Colonic mucosa (tissue), 4 donors: ENCODE results near the gene EFCAB6. TPM values are rescaled to one million over a fixed set of nuclear protein-coding genes. Genes with fewer than 3 reads are reported as not detected.

Source experiments
- DNase-seq: peaks from one replicate; pipeline ENCODE4 v3.0.0-alpha.2; 2020
- H3K27ac ChIP-seq: fragments of 200-600 bp; one replicate; pipeline ENCODE4 v1.8.0; 2021
- H3K27me3 ChIP-seq: fragments of 200-600 bp; one replicate; pipeline ENCODE4 v1.8.0; 2021
- H3K36me3 ChIP-seq: fragments of 200-600 bp; one replicate; pipeline ENCODE4 v1.8.0; 2021
- H3K4me1 ChIP-seq: fragments of 200-600 bp; one replicate; pipeline ENCODE4 v1.8.0; 2021; ENCODE audit warnings: mild to moderate bottlenecking
- H3K4me3 ChIP-seq: fragments of 200-600 bp; one replicate; pipeline ENCODE4 v1.8.0; 2021
- H3K9ac ChIP-seq, 2 donors: one replicate each; pipeline ENCODE4 v1.7.0; 2013; ENCODE audit warnings: control low read depth in 2 of 2, low read depth in 2 of 2, low read length in 2 of 2
- H3K9me3 ChIP-seq: fragments of 200-600 bp; one replicate; pipeline ENCODE4 v1.8.0; 2021
- CTCF ChIP-seq: fragments of 200-600 bp; IDR thresholded peaks from one replicate; pipeline ENCODE4 v1.8.0; 2022; ENCODE audit warnings: antibody characterized with exemption, mild to moderate bottlenecking
- intact Hi-C: fragments of 100-400 bp; cut with DNase I; formaldehyde crosslinking; loops from one replicate; pipeline ENCODE4 v1.14.1; 2022
- total RNA-seq, 2 donors: library from RNA; stranded (reverse); fragmentation: NEBNext Ultra II Directional in 1 of 2; extraction: Animal tissue kit (Norgen Biotek cat#: 25700) in 1 of 2; gene quantifications; one replicate each; pipeline ENCODE4 v1.2.1, GENCODE V29; 2021
- donor health status: healthy.
- donor health status: DM: no; HTN: no; CAD: no.
- donor health status: DM: no; HTN: no; CAD: no.

EFCAB6 gene
- total RNA-seq, 2 donors from 2014 or later, result 0.35 to 0.80 TPM

GRCh38 chr22:43838571-43839307 lies 26.6 kb upstream of the EFCAB6 start:
- H3K4me3 ChIP-seq, result no peak overlapping the region
- intact Hi-C loops, result no loop called here
- no peak overlapping the region for H3K9ac ChIP-seq
- no peak overlapping the region for H3K27ac ChIP-seq
- H3K9me3 ChIP-seq, result no peaks in the 10 kb centered on the region
- H3K27me3 ChIP-seq, result no peaks in the 10 kb centered on the region
- H3K36me3 ChIP-seq, result no peaks in the 10 kb centered on the region
- no peak for TF ChIP-seq CTCF
- no peaks in the 10 kb centered on the region for H3K4me1 ChIP-seq
- DNase-seq, result no peak

DNA sequence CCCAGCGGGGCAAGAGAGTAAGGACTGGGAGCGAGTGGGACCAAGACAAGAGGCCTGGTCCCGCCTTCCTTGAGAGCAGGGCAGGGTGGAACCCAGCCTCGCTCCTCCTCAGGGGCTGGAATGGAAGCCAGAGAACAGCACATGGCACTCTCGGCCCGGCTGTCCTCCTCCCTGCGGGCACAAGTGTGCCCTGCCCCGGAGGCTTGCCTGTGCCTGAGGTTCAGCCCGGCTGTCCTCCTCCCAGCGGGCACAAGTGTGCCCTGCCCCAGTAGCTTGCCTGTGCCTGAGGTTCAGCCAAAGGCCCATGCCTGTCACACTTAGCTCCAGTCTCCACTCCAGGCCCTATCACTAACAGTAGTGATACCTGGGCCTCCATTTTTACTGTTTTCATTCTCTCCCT lies 26.1 kb upstream of the EFCAB6 start:
- no peak for TF ChIP-seq CTCF

DNA sequence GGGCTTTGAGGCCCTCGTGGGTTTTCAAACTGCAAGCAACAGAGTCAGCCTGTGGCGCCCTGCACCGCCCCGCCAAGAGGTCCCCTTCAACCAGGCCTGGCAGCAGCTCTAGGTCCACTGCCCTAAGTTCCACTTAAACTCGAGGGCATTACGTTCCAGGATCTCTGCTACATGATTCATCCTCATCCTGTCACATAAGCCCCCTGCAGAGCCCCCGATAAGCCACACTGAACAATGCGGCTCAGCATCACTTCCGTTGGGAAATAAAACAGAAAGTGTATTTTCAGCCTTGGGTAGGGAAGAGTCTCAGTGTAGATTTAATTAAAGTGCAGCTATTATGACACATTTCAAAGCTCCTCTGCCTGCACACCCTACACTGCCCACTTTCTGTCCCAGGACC lies 25.6 kb upstream of the EFCAB6 start:
- TF ChIP-seq CTCF, result no peak

More for the DNA sequence above, 26.1 kb upstream of the EFCAB6 start:
- Histone ChIP-seq H3K27me3 (no peaks in the 10 kb centered on the region), H3K4me3 (no peak overlapping the region), H3K27ac (no peak overlapping the region), H3K36me3 (no peaks in the 10 kb centered on the region), H3K9me3 (no peaks in the 10 kb centered on the region), H3K4me1 (no peaks in the 10 kb centered on the region), H3K9ac (no peak overlapping the region)
- DNase-seq, result no peak
- intact Hi-C loops, result no loop called here

GRCh38 chr22:43835736-43836135 lies 23.6 kb upstream of the EFCAB6 start:
- Histone ChIP-seq H3K27ac (no peak overlapping the region), H3K9me3 (no peaks in the 10 kb centered on the region), H3K9ac (no peak overlapping the region), H3K27me3 (no peaks in the 10 kb centered on the region), H3K36me3 (no peaks in the 10 kb centered on the region), H3K4me3 (no peak overlapping the region), H3K4me1 (no peaks in the 10 kb centered on the region)
- no peak for TF ChIP-seq CTCF
- intact Hi-C loops, result no loop called here
- no peak for DNase-seq

More for the DNA sequence above, 25.6 kb upstream of the EFCAB6 start:
- no peaks in the 10 kb centered on the region for H3K36me3 ChIP-seq
- H3K4me3 ChIP-seq, result no peak overlapping the region
- no peaks in the 10 kb centered on the region for H3K27me3 ChIP-seq
- H3K9me3 ChIP-seq, result no peaks in the 10 kb centered on the region
- no peaks in the 10 kb centered on the region for H3K4me1 ChIP-seq
- no peak overlapping the region for H3K27ac ChIP-seq
- intact Hi-C loops, result no loop called here
- no peak for DNase-seq
- H3K9ac ChIP-seq, result no peak overlapping the region

DNA sequence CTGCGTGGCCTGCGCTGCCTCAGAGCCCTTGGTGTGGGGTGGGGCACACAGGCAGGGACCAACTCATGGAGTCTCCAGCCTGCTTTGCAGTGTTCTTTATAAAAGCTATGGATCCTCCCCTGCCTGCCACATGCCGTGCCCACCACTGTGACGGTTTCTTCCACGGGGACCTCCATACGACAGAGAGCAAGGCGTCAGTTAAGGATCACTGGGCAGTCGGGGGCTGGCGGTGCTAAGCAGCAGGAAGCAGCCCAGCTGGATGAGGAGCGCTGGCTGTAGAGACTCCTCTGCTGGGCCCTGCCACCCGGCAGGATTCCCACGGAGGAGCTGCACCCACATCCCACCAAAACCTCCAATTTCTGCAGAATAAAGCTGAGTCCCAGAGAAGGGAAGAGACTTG lies 23.1 kb upstream of the EFCAB6 start:
- H3K4me1 ChIP-seq, result no peaks in the 10 kb centered on the region
- no peak for DNase-seq
- H3K27ac ChIP-seq, result no peak overlapping the region
- intact Hi-C loops, result no loop called here
- no peak overlapping the region for H3K9ac ChIP-seq
- H3K9me3 ChIP-seq, result no peaks in the 10 kb centered on the region
- TF ChIP-seq CTCF, result no peak
- H3K4me3 ChIP-seq, result no peak overlapping the region
- no peaks in the 10 kb centered on the region for H3K27me3 ChIP-seq
- no peaks in the 10 kb centered on the region for H3K36me3 ChIP-seq
